Gastroesophageal sphincter (tissue), 3 donors: ENCODE results near the gene NNMT.

ENCODE experiments used
- CTCF ChIP-seq, 4 experiments: fragments of 200-600 bp in 2 of 4; fragments of 450-650 bp in 2 of 4; sonication (generic) in 1 of 4; IDR thresholded peaks; one replicate each; pipeline ENCODE4 v1.5.1; 2017 to 2019; ENCODE audit warnings: antibody characterized with exemption in 4 of 4, mild to moderate bottlenecking in 2 of 4, moderate library complexity in 2 of 4
- POLR2A ChIP-seq, 2 donors: fragments of 450-650 bp; IDR thresholded peaks; one replicate each; pipeline ENCODE4 v1.6.1; 2017; ENCODE audit warnings: antibody characterized with exemption in 2 of 2, mild to moderate bottlenecking in 2 of 2, moderate library complexity in 1 of 2
- POLR2AphosphoS5 ChIP-seq: sonication (generic); formaldehyde crosslinking; IDR thresholded peaks from one replicate; pipeline ENCODE4 v1.6.1; 2017; ENCODE audit warnings: antibody characterized with exemption

- TF ChIP-seq CTCF (IDR thresholded peaks at IDR 0.05) (no peak), POLR2A (IDR thresholded peaks at IDR 0.05) (no peak), POLR2AphosphoS5 (no peak)
These were observed 34.4 kb upstream of the NNMT start for GRCh38 chr11:114261791-114262190.
